ENCODE results near the gene STAT5A.

The STAT5A gene

DNA sequence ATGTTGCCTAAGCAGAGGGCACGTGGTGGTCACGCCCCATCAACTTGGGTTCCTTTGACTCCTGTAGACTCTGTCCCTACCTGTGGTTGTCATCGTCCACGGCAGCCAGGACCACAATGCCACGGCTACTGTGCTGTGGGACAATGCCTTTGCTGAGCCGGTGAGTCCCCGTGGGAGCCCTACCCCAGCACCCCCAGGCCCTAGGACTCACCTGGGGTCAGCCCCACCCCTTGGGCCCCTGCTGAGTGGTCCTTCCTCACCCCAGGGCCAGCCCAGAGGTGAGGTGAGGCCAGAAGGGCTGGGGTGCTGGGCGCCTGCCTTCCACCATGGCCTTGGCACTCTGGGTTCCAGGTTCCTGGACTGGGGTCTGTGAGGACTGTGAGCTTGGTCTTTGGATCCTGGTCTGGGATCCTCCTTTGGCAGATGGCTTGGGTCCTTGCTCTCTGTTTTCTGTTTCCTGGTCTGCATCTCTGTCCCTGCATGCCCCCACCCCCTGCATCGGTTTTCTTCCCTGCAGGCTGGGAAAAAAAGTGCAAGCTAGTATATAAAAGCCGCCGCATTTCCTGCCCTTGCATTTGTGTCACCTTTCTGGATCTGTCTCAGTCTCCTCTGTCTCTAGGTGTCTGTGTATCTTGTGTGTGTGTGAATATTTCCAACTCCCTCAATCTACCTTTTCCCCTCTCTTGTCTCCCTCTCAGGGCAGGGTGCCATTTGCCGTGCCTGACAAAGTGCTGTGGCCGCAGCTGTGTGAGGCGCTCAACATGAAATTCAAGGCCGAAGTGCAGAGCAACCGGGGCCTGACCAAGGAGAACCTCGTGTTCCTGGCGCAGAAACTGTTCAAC is 17.5 kb downstream of the STAT5A start:
- no peak for TF ChIP-seq CTCF (IDR thresholded peaks at IDR 0.05; ENCODE audit: low read depth, low read length, missing control alignments)
- H3K4me3 ChIP-seq (ENCODE audit: low read depth, low read length), result no peak overlapping the region

GRCh38 chr17:42306385-42306667 is 18.0 kb downstream of the STAT5A start:
- no peak for DNase-seq (ENCODE audit: low read depth)
- H3K4me3 ChIP-seq (ENCODE audit: low read depth, low read length), result no peak overlapping the region
- no peak for TF ChIP-seq CTCF (IDR thresholded peaks at IDR 0.05; ENCODE audit: low read depth, low read length, missing control alignments)

More for the DNA sequence above, 17.5 kb downstream of the STAT5A start:
- DNase-seq (ENCODE audit: low read depth), result no peak

DNA sequence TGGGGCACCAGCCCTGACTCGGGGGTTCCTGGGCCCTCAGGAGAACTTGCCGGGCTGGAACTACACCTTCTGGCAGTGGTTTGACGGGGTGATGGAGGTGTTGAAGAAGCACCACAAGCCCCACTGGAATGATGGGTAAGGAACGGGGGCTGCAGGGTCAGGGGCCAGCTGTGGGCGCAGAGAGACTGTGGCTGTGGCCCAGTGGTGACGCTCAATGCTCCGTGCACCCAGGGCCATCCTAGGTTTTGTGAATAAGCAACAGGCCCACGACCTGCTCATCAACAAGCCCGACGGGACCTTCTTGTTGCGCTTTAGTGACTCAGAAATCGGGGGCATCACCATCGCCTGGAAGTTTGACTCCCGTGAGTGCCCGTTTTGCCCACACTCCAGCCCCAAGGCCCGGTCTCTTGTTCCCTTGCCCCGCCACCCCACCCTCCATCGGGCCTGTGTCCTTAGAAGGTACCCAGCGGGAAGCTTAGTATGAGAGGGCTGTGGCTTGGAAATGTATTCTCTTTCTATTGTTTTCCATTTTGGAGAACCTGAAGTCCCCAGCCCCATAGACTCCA is 19.1 kb downstream of the STAT5A start:
- no peak overlapping the region for H3K4me3 ChIP-seq (ENCODE audit: low read depth, low read length)
- TF ChIP-seq CTCF (IDR thresholded peaks at IDR 0.05; ENCODE audit: low read depth, low read length, missing control alignments), result no peak

GRCh38 chr17:42308446-42308845 is 20.1 kb downstream of the STAT5A start:
- no peak for DNase-seq (ENCODE audit: low read depth)

More for the DNA sequence above, 19.1 kb downstream of the STAT5A start:
- DNase-seq (ENCODE audit: low read depth), result no peak

DNA sequence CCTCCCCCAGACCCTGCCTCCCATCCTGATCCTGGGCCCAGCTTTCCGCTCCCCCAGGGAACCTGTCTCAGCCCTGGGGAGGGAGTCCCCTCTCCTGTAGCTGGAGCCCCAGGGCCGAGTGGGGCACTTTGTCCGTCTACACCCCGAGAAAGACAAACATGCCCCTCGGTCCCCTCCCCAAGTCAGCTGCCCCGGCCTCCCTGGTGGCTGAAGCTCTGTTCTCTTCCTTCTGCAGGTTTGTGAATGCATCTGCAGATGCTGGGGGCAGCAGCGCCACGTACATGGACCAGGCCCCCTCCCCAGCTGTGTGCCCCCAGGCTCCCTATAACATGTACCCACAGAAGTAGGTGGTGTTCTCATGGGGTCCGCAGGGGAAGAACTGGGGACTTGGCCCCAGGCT is 20.8 kb downstream of the STAT5A start:
- no peak overlapping the region for H3K4me3 ChIP-seq (ENCODE audit: low read depth, low read length)
- DNase-seq (ENCODE audit: low read depth), result no peak
- TF ChIP-seq CTCF (IDR thresholded peaks at IDR 0.05; ENCODE audit: low read depth, low read length, missing control alignments), result no peak

More at GRCh38 chr17:42308446-42308845, 20.1 kb downstream of the STAT5A start:
- no peak overlapping the region for H3K4me3 ChIP-seq (ENCODE audit: low read depth, low read length)
- no peak for TF ChIP-seq CTCF (IDR thresholded peaks at IDR 0.05; ENCODE audit: low read depth, low read length, missing control alignments)

- no peak for TF ChIP-seq CTCF (IDR thresholded peaks at IDR 0.05; ENCODE audit: low read depth, low read length, missing control alignments)
Measured at GRCh38 chr17:42309986-42310786, 21.9 kb downstream of the STAT5A start.

More at GRCh38 chr17:42309986-42310786, 21.9 kb downstream of the STAT5A start:
- H3K4me3 ChIP-seq (ENCODE audit: low read depth, low read length), result no peak overlapping the region
- no peak for DNase-seq (ENCODE audit: low read depth)
